HepG2 (cell line): ENCODE results near the gene TADA1. TPM values are rescaled to one million over a fixed set of nuclear protein-coding genes. Genes with fewer than 3 reads are reported as not detected.
A peak's percentile ranks its signal among the peaks of the same experiment; 100 is the strongest.

ENCODE experiments used
- AHR ChIP-seq: IDR thresholded peaks from 2 replicates; pipeline ENCODE4 v1.6.1; 2018; ENCODE audit warnings: missing genetic modification reagents, missing compliant biosample characterization
- ARNT ChIP-seq: fragments of 450-650 bp; IDR thresholded peaks from 2 replicates; pipeline ENCODE4 v1.6.1; 2017
- DMAP1 ChIP-seq: IDR thresholded peaks from 2 replicates; pipeline ENCODE4 v1.6.1; 2016
- HNRNPUL1 ChIP-seq: fragments of 200-400 bp; formaldehyde crosslinking; IDR thresholded peaks from 2 replicates; pipeline ENCODE4 v1.6.1; 2017; ENCODE audit warnings: low read depth, mild to moderate bottlenecking, low read length, moderate library complexity
- KDM4B ChIP-seq: sonication (generic); formaldehyde crosslinking; IDR thresholded peaks from 2 replicates; pipeline ENCODE4 v1.4.0; 2020; ENCODE audit warnings: missing genetic modification reagents
- NFIC ChIP-seq: IDR thresholded peaks from 2 replicates; pipeline ENCODE4 v1.6.1; 2012; ENCODE audit warnings: mild to moderate bottlenecking, low read length, inconsistent platforms
- NRL ChIP-seq: sonication (generic); formaldehyde crosslinking; IDR thresholded peaks from 2 replicates; pipeline ENCODE4 v1.5.0; 2020; ENCODE audit warnings: missing genetic modification reagents, mild to moderate bottlenecking, moderate library complexity, borderline replicate concordance
- PAWR ChIP-seq: sonication (generic); formaldehyde crosslinking; IDR thresholded peaks from 2 replicates; pipeline ENCODE4 v1.4.0; 2020; ENCODE audit warnings: missing genetic modification reagents, mild to moderate bottlenecking, borderline replicate concordance
- PHF8 ChIP-seq: sonication (generic); formaldehyde crosslinking; IDR thresholded peaks from 2 replicates; pipeline ENCODE4 v1.5.0; 2020; ENCODE audit warnings: missing genetic modification reagents
- RXRB ChIP-seq: IDR thresholded peaks from 2 replicates; pipeline ENCODE4 v1.6.1; 2016; ENCODE audit warnings: borderline replicate concordance, missing genetic modification reagents, missing compliant biosample characterization
- SMARCC2 ChIP-seq: fragments of 450-650 bp; IDR thresholded peaks from 2 replicates; pipeline ENCODE4 v1.6.1; 2017; ENCODE audit warnings: antibody characterized with exemption, mild to moderate bottlenecking
- TEAD2 ChIP-seq: sonication (generic); formaldehyde crosslinking; IDR thresholded peaks from 2 replicates; pipeline ENCODE4 v1.9.0; 2021; ENCODE audit warnings: missing genetic modification reagents
- TEAD3 ChIP-seq: optimal IDR thresholded peaks from 2 replicates; pipeline ENCODE3; 2016; ENCODE audit warnings: borderline replicate concordance
- THAP11 ChIP-seq: IDR thresholded peaks from 2 replicates; pipeline ENCODE4 v1.6.1; 2016; ENCODE audit warnings: missing biosample characterization, missing genetic modification reagents
- TOPORS ChIP-seq: sonication (generic); formaldehyde crosslinking; IDR thresholded peaks from 2 replicates; pipeline ENCODE4 v1.8.0; 2023; ENCODE audit warnings: mild to moderate bottlenecking, missing genetic modification reagents
- ZFP36L2 ChIP-seq: sonication (generic); formaldehyde crosslinking; IDR thresholded peaks from 2 replicates; pipeline ENCODE4 v1.4.0; 2020; ENCODE audit warnings: missing genetic modification reagents
- ZNF138 ChIP-seq: sonication (generic); formaldehyde crosslinking; IDR thresholded peaks from 2 replicates; pipeline ENCODE4 v1.5.0; 2020; ENCODE audit warnings: mild to moderate bottlenecking, low read depth, missing genetic modification reagents
- ZNF343 ChIP-seq: sonication (generic); formaldehyde crosslinking; IDR thresholded peaks from 2 replicates; pipeline ENCODE4 v1.4.0; 2020; ENCODE audit warnings: mild to moderate bottlenecking, missing genetic modification reagents
- ZNF549 ChIP-seq: sonication (generic); formaldehyde crosslinking; IDR thresholded peaks from 2 replicates; pipeline ENCODE4 v1.5.0; 2020; ENCODE audit warnings: missing genetic modification reagents
- ZNF552 ChIP-seq: sonication (generic); formaldehyde crosslinking; IDR thresholded peaks from 2 replicates; pipeline ENCODE4 v1.9.0; 2022; ENCODE audit warnings: missing genetic modification reagents, mild to moderate bottlenecking, borderline replicate concordance
- ZNF841 ChIP-seq: sonication (generic); formaldehyde crosslinking; IDR thresholded peaks from 2 replicates; pipeline ENCODE4 v1.8.1; 2023; ENCODE audit warnings: missing genetic modification reagents, borderline replicate concordance
- polyA plus RNA-seq, 8 experiments: library from polyadenylated mRNA; depleted of rRNA in 3 of 8; stranded (reverse) in 7 of 8; unstranded in 1 of 8; fragments of >200 nt; fragmentation: Illumina TruSeq in 4 of 8; extraction: Trizol in 4 of 8; gene quantifications; 2 replicates each; pipeline versions ENCODE4 v1.2.1 to v1.2.3, GENCODE V29; 2011 to 2016; ENCODE audit warnings: low read depth in 4 of 8, missing spikeins in 1 of 8, mixed read lengths in 1 of 8; ENCODE audit not compliant: insufficient read depth in 1 of 8
- total RNA-seq, 5 experiments: library from RNA; depleted of rRNA; stranded (reverse); fragments of >200 nt; fragmentation: Illumina TruSeq; extraction: Trizol; gene quantifications; 2 replicates each; pipeline ENCODE4 v1.2.3, GENCODE V29; 2016; ENCODE audit warnings: low read depth in 1 of 5
- TF ChIP-seq, protein P1 (sequence below): IDR thresholded peaks from 2 replicates; pipeline ENCODE4 v1.6.1; 2016; ENCODE audit warnings: low read depth
- TF ChIP-seq, protein P2 (sequence below): sonication (generic); formaldehyde crosslinking; IDR thresholded peaks from 2 replicates; pipeline ENCODE4 v1.5.0; 2020; ENCODE audit warnings: missing genetic modification reagents
- TF ChIP-seq, protein P3 (sequence below): sonication (generic); formaldehyde crosslinking; IDR thresholded peaks from 2 replicates; pipeline ENCODE4 v1.4.0; 2020; ENCODE audit warnings: missing genetic modification reagents, mild to moderate bottlenecking, borderline replicate concordance
- TF ChIP-seq, protein P4 (sequence below): sonication (generic); formaldehyde crosslinking; IDR thresholded peaks from 2 replicates; pipeline ENCODE4 v1.5.0; 2020; ENCODE audit warnings: missing genetic modification reagents, mild to moderate bottlenecking, borderline replicate concordance

The TADA1 gene
- total and polyA plus RNA-seq, 2 of the 13 experiments (the other 11 are each of a cell fraction or from before 2014, with no cell fraction given), result 28.3 to 29.1 TPM

DNA sequence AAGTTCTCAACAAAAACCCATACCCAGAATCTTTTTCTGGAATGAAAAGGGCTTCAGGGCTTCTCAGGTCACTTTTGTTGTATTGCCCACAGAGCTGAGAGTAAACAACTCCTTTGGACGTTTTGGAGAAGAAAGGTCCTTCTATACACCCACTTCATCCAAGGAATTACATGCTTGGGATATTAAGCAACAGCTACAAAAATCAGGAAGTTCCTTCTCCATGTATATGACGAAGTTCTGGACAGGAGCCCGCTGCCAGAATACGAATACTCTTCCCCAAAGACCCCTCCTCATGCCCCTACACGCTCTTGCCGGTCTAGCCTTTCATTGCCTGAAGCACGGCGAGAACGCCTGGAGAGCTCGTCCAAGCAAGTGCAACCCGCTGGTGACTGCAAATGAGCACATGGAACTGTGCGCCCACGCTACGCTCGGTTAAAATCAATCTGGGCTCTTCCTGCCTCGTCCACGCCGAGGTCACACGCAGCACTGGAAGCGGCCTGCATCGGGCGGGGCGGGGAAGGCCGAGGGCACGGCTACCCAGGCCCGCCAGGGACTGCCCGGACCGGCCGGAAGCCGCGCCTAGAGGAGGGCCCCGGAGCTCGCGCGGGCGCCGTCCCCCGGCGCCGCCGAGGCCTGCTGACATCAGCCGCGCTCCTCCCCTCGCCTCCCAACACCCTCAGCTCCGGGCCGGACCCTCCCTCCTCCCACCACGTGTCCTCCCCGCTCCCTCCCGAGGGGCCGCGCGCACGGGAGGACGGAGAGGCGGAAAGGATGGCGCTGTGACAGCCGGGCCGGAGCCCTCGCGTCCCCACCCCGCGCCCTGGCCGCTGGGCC lies 37.1 kb downstream of the TADA1 start, which contains the start of gene POGK (continued):
- TF ChIP-seq, protein P1, sequence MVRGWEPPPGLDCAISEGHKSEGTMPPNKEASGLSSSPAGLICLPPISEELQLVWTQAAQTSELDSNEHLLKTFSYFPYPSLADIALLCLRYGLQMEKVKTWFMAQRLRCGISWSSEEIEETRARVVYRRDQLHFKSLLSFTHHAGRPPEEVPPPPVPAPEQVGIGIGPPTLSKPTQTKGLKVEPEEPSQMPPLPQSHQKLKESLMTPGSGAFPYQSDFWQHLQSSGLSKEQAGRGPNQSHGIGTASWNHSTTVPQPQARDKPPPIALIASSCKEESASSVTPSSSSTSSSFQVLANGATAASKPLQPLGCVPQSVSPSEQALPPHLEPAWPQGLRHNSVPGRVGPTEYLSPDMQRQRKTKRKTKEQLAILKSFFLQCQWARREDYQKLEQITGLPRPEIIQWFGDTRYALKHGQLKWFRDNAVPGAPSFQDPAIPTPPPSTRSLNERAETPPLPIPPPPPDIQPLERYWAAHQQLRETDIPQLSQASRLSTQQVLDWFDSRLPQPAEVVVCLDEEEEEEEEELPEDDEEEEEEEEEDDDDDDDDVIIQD, result no peak
- TF ChIP-seq TEAD3 (CRISPR knock-in tag) (peak; percentile 42), AHR (CRISPR knock-in tag) (peak; percentile 85), THAP11 (CRISPR knock-in tag) (peak; percentile 64; the same call in 1 of the 2 replicates), NRL (CRISPR knock-in tag) (peak; percentile 81; the same call in 1 of the 2 replicates), ZNF549 (no peak), ZNF138 (peak; percentile 59; the same call in 1 of the 2 replicates), ZNF841 (CRISPR knock-in tag) (peak; percentile 81), PHF8 (CRISPR knock-in tag) (peak; percentile 93), NFIC (no peak), RXRB (CRISPR knock-in tag) (0 out of 2 replicates have a peak, but pooled peaks have one; percentile 36), ZFP36L2 (CRISPR knock-in tag) (no peak), ARNT (no peak), HNRNPUL1 (no peak), ZNF552 (CRISPR knock-in tag) (peak; percentile 81; the same call in 1 of the 2 replicates), TOPORS (CRISPR knock-in tag) (peak; percentile 65; the same call in 1 of the 2 replicates), SMARCC2 (no peak), KDM4B (0 out of 2 replicates have a peak, but pooled peaks have one; percentile 20), DMAP1 (CRISPR knock-in tag) (peak; percentile 86), ZNF343 (CRISPR knock-in tag) (peak; percentile 77; the same call in 1 of the 2 replicates), PAWR (CRISPR knock-in tag) (no peak), TEAD2 (CRISPR knock-in tag) (peak; percentile 96)
- TF ChIP-seq, protein P2, sequence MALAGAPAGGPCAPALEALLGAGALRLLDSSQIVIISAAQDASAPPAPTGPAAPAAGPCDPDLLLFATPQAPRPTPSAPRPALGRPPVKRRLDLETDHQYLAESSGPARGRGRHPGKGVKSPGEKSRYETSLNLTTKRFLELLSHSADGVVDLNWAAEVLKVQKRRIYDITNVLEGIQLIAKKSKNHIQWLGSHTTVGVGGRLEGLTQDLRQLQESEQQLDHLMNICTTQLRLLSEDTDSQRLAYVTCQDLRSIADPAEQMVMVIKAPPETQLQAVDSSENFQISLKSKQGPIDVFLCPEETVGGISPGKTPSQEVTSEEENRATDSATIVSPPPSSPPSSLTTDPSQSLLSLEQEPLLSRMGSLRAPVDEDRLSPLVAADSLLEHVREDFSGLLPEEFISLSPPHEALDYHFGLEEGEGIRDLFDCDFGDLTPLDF (CRISPR knock-in tag), result 0 out of 2 replicates have a peak, but pooled peaks have one; percentile 58
- TF ChIP-seq, protein P3, sequence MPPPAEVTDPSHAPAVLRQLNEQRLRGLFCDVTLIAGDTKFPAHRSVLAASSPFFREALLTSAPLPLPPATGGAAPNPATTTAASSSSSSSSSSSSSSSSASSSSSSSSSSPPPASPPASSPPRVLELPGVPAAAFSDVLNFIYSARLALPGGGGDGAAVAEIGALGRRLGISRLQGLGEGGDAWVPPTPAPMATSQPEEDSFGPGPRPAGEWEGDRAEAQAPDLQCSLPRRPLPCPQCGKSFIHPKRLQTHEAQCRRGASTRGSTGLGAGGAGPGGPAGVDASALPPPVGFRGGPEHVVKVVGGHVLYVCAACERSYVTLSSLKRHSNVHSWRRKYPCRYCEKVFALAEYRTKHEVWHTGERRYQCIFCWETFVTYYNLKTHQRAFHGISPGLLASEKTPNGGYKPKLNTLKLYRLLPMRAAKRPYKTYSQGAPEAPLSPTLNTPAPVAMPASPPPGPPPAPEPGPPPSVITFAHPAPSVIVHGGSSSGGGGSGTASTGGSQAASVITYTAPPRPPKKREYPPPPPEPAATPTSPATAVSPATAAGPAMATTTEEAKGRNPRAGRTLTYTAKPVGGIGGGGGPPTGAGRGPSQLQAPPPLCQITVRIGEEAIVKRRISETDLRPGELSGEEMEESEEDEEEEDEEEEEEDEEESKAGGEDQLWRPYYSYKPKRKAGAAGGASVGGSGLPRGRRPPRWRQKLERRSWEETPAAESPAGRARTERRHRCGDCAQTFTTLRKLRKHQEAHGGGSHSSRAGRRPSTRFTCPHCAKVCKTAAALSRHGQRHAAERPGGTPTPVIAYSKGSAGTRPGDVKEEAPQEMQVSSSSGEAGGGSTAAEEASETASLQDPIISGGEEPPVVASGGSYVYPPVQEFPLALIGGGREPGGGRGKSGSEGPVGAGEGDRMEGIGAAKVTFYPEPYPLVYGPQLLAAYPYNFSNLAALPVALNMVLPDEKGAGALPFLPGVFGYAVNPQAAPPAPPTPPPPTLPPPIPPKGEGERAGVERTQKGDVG (CRISPR knock-in tag), result no peak
- TF ChIP-seq, protein P4, sequence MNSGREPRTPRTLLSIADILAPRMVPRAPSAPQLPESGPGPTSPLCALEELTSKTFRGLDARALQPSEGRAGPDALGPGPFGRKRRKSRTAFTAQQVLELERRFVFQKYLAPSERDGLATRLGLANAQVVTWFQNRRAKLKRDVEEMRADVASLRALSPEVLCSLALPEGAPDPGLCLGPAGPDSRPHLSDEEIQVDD, result peak; percentile 86
